Measurements from ENCODE around the gene ADSS1.

- TF ChIP-seq POLR2A (IDR thresholded peaks at IDR 0.05; ENCODE audit: low read length), result no peak
- no peak for TF ChIP-seq GATA1 (IDR thresholded peaks at IDR 0.05; ENCODE audit: low read depth, low read length)
These were observed 21.4 kb upstream of the ADSS1 start for GRCh38 chr14:104702673-104703072.

All from erythroblast (primary cell).